ENCODE data around the gene HSH2D. TPM values are rescaled to one million over a fixed set of nuclear protein-coding genes. Genes with fewer than 3 reads are reported as not detected.

The HSH2D gene
- total RNA-seq, 1 experiment from 2014 or later, result 10.9 TPM

DNA sequence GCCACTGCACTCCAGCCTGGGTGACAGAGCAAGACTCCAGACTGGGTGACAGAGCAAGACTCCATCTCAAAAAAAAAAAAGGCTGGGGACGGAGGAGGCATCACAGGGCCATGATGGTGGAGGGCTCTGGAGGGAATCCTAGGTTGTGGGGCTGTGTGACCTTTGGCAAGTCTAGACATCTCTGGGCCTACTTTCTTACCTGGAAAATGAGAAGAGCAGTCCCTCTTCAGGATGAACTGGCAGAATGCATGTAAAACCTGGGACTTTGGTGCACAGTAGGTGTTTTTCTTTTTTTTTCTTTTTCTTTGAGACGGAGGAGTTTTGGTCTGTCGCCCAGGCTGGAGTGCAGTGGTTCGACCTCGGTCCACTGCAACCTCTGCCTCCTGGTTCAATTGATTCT lies 16.2 kb downstream of the HSH2D start:
- BruUV-seq (replicated peaks), result no TSS peak
- H2AFZ ChIP-seq, result no peak overlapping the region
- H3K4me3 ChIP-seq, result no peak overlapping the region
- no peaks in the 10 kb centered on the region for H4K20me1 ChIP-seq (ENCODE audit: insufficient read depth)
- intact Hi-C loops (cut with micrococcal nuclease; ENCODE audit: unreplicated experiment), result no loop called here
- no peaks in the 10 kb centered on the region for H3K9me2 ChIP-seq (ENCODE audit: insufficient read depth)
- TF ChIP-seq EZH2 (IDR thresholded peaks at IDR 0.05; ENCODE audit: low read depth), result no peak
- TF ChIP-seq CTCF (conservative IDR thresholded peaks at IDR 0.05), result no peak
- POLR2A ChIA-PET (ENCODE audit: unreplicated experiment), result no interaction called here
- H3K4me2 ChIP-seq, result no peak overlapping the region
- no peaks in the 10 kb centered on the region for H3K36me3 ChIP-seq (ENCODE audit: low read depth)
- H3F3A ChIP-seq (ENCODE audit: insufficient read depth, low read depth), result peaks cover 41% of the 10 kb centered on the region
- CTCF ChIA-PET, result interaction anchor here (0.6 kb wide), 1 partner anchor 51 kb away, joined by 3 read pairs; no protein-coding TSS in a partner anchor
- H3K27me3 ChIP-seq (ENCODE audit: insufficient read depth, low read depth), result no peaks in the 10 kb centered on the region
- no peak for DNase-seq
- peak overlapping the region; percentile 98 for H3K27ac ChIP-seq
- H3K4me1 ChIP-seq (replicated peaks; ENCODE audit: insufficient read depth), result peaks cover 44% of the 10 kb centered on the region
- H3K9me3 ChIP-seq (ENCODE audit: insufficient read depth, low read depth), result no peaks in the 10 kb centered on the region
- H3K79me2 ChIP-seq (ENCODE audit: low read depth), result no peaks in the 10 kb centered on the region

- peak overlapping the region; percentile 98 for H3K27ac ChIP-seq
- intact Hi-C loops (cut with micrococcal nuclease; ENCODE audit: unreplicated experiment), result no loop called here
- peak overlapping the region; percentile 73 for H3K4me2 ChIP-seq
- ChIA-PET CTCF (no interaction called here), POLR2A (ENCODE audit: unreplicated experiment) (interaction anchor here (0.6 to 1.0 kb wide), 2 partner anchors 17 to 103 kb away, joined by 3 read pairs; partner anchors contain the start of gene HSH2D)
- H3K36me3 ChIP-seq (ENCODE audit: low read depth), result no peaks in the 10 kb centered on the region
- TF ChIP-seq CTCF (conservative IDR thresholded peaks at IDR 0.05), result no peak
- TF ChIP-seq EZH2 (IDR thresholded peaks at IDR 0.05; ENCODE audit: low read depth), result no peak
- no peaks in the 10 kb centered on the region for H3K9me2 ChIP-seq (ENCODE audit: insufficient read depth)
- H3K4me3 ChIP-seq, result peak overlapping the region; percentile 45; the same call in 1 of the 2 replicates
- peaks cover 44% of the 10 kb centered on the region for H3K4me1 ChIP-seq (replicated peaks; ENCODE audit: insufficient read depth)
- H3K9me3 ChIP-seq (ENCODE audit: insufficient read depth, low read depth), result no peaks in the 10 kb centered on the region
- H2AFZ ChIP-seq, result no peak overlapping the region
- H3K27me3 ChIP-seq (ENCODE audit: insufficient read depth, low read depth), result no peaks in the 10 kb centered on the region
- no peak for DNase-seq
- H3F3A ChIP-seq (ENCODE audit: insufficient read depth, low read depth), result peaks cover 41% of the 10 kb centered on the region
- BruUV-seq (replicated peaks), result no TSS peak
- no peaks in the 10 kb centered on the region for H3K79me2 ChIP-seq (ENCODE audit: low read depth)
- H4K20me1 ChIP-seq (ENCODE audit: insufficient read depth), result no peaks in the 10 kb centered on the region
Measured at GRCh38 chr19:16160445-16160942, 17.0 kb downstream of the HSH2D start.

DNA sequence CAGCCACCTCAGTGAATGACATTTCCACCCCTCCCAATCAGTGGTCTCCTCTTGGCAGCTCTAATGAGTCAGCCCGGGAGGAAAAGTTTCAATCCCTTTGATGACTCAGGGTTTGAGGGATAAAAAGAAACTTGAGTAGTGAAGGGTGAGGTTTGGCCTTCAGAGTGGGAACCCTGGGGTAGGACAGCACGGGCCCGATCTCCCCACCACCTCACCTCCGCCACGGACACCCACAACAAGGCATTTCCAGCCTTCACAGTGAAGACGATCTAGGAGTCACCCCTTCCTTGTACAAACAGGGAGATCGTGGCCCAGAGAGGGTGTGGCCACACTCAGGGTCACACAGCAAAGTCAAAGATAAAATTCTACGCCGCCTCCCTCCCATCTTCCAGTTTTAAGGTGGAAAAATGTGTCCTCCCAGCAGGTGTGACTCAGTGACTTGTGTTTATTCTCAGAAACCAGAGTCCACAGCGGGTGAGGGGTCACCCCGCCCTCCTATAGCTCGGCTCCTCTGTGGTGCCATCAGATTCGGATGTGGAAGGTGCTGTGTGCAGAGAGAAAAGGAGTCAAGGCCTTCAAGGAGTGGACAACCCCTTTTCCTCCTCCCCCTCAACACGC lies 17.6 kb downstream of the HSH2D start:
- TF ChIP-seq CTCF (conservative IDR thresholded peaks at IDR 0.05) (no peak), EZH2 (IDR thresholded peaks at IDR 0.05; ENCODE audit: low read depth) (no peak)
- peak; percentile 49 to 96 for DNase-seq

More for the DNA sequence above, 17.6 kb downstream of the HSH2D start:
- Histone ChIP-seq H3K27ac (peak overlapping the region; percentile 98), H4K20me1 (ENCODE audit: insufficient read depth) (no peaks in the 10 kb centered on the region), H3K4me2 (peak overlapping the region; percentile 73), H3K36me3 (ENCODE audit: low read depth) (no peaks in the 10 kb centered on the region), H3F3A (ENCODE audit: insufficient read depth, low read depth) (peaks cover 41% of the 10 kb centered on the region), H2AFZ (no peak overlapping the region), H3K9me3 (ENCODE audit: insufficient read depth, low read depth) (no peaks in the 10 kb centered on the region), H3K4me3 (peak overlapping the region; percentile 45; the same call in 1 of the 2 replicates), H3K4me1 (replicated peaks; ENCODE audit: insufficient read depth) (peaks cover 44% of the 10 kb centered on the region), H3K27me3 (ENCODE audit: insufficient read depth, low read depth) (no peaks in the 10 kb centered on the region), H3K79me2 (ENCODE audit: low read depth) (no peaks in the 10 kb centered on the region), H3K9me2 (ENCODE audit: insufficient read depth) (no peaks in the 10 kb centered on the region)
- TSS peak; percentile 67 for BruUV-seq (replicated peaks)
- intact Hi-C loops (cut with micrococcal nuclease; ENCODE audit: unreplicated experiment), result no loop called here
- ChIA-PET POLR2A (ENCODE audit: unreplicated experiment) (interaction anchor here (0.5 to 1.0 kb wide), 5 partner anchors 18 to 325 kb away, joined by 3 to 9 read pairs (median 3); partner anchors contain the start of gene HSH2D), CTCF (interaction anchor here (1.0 kb wide), 1 partner anchor 17 kb away, joined by 3 read pairs; the partner anchor contains the start of gene HSH2D)

All from PC-9 (cell line).